ENCODE measurements around the gene PTGS2.

Gene PTGS2

GRCh38 chr1:186626356-186626932 is 53.8 kb downstream of the PTGS2 start:
- FAIRE-seq (no peak), DNase-seq (ENCODE audit: extremely low spot score, insufficient read length, low read depth) (no peak)

GRCh38 chr1:186623551-186623950 is 56.7 kb downstream of the PTGS2 start:
- FAIRE-seq (no peak), DNase-seq (ENCODE audit: extremely low spot score, insufficient read length, low read depth) (no peak)
